Keratinocyte (primary cell): ENCODE measurements around the gene SPECC1L.

Experiments
- EZH2 ChIP-seq: IDR thresholded peaks from one replicate; pipeline ENCODE4 v1.6.1; 2012; ENCODE audit warnings: inconsistent platforms, mild to moderate bottlenecking, low read length, moderate library complexity
- TF ChIP-seq, protein P1 (sequence below), 3 experiments: IDR thresholded peaks in 1 of 3; conservative IDR thresholded peaks in 1 of 3; optimal IDR thresholded peaks in 1 of 3; 2 replicates in 2 of 3; 3 replicates in 1 of 3; pipeline versions ENCODE3 to v1.5.1; 2011; ENCODE audit warnings: low read length in 3 of 3, mild to moderate bottlenecking in 3 of 3, moderate library complexity in 2 of 3, control low read depth in 1 of 3, inconsistent platforms in 1 of 3; ENCODE audit not compliant: insufficient read depth in 2 of 3; ENCODE audit errors: extremely low read depth in 1 of 3

DNA sequence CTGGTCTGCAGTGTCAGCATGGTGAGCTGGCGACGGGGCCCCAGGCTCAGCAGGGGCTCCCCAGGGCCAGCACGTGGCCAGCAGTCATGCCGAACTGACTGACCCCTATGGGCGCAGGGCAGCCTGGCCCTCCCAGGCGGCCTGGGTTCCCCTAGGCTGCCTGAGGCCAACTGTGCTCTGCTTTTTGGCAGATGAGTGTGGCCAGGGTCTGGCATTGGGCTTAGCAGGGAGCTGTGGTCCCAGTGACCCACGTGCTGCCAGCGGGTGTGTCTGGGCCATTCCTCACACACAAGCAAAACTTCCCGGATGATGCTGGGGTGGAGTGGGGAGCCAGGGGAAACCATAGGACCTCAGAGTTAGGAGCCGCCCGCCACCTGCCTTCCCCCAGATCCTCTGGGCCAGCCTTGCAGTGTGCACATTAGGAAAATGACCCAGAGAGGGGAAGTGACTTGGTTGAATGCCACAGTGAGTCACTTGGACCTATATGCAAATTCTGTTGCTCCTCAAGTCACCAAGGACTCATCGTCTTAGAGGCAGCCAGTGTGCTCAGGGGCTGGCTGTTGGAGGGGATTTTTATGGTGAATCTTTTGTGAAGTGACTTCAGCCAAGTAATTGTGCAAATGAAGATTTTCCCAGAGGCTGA, 163.3 kb downstream of the SPECC1L start:
- TF ChIP-seq, protein P1, sequence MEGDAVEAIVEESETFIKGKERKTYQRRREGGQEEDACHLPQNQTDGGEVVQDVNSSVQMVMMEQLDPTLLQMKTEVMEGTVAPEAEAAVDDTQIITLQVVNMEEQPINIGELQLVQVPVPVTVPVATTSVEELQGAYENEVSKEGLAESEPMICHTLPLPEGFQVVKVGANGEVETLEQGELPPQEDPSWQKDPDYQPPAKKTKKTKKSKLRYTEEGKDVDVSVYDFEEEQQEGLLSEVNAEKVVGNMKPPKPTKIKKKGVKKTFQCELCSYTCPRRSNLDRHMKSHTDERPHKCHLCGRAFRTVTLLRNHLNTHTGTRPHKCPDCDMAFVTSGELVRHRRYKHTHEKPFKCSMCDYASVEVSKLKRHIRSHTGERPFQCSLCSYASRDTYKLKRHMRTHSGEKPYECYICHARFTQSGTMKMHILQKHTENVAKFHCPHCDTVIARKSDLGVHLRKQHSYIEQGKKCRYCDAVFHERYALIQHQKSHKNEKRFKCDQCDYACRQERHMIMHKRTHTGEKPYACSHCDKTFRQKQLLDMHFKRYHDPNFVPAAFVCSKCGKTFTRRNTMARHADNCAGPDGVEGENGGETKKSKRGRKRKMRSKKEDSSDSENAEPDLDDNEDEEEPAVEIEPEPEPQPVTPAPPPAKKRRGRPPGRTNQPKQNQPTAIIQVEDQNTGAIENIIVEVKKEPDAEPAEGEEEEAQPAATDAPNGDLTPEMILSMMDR (optimal IDR thresholded peaks at IDR 0.05 in 1 of 3, IDR thresholded peaks at IDR 0.05 in 1 of 3, conservative IDR thresholded peaks at IDR 0.05 in 1 of 3; ENCODE audit: extremely low read depth in 1 of 3, insufficient read depth in 2 of 3, low read length in 3 of 3) = no peak
- no peak for TF ChIP-seq EZH2
